HG02840 (cell line): ENCODE measurements around the gene BEST2.

Experiments used
- ATAC-seq: cut with Tn5 transposase; IDR thresholded peaks from one replicate; pipeline ENCODE4 v1.9.1; 2021; ENCODE audit warnings: mild to moderate bottlenecking, moderate library complexity, moderate number of reproducible peaks; ENCODE audit not compliant: unreplicated experiment, low FRiP score

BEST2 gene

DNA sequence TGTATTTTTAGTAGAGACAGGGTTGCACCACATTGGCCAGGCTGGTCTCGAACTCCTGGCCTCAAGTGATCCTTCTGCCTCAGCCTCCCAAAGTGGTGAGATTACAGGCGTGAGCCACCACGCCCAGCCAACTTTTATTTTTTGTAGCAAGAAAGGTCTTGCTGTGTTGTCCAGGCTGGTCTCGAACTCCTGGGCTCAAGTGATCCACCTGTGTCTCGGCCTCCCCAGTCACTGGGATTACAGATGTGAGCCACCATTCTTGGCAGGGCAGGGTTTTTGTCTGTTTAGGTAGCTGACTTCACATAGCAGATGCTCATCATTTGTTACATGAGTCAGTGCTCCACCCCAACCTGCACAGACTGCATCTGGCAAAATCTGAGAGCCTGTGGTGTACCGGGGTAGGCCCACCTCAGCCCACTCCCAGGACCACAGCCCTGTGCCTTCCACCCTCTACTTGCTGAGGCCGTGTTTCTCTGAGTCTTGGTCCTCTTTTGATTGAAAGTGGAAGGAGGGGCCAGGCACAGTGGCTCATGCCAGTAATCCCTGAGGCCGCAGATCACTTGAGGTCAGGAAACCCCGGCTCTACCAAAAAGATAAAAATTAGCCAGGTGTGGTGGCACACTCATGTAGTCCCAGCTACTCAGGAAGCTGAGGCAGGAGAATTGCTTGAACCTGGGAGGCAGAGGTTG, 23.7 kb upstream of the BEST2 start:
- no peak for ATAC-seq

DNA sequence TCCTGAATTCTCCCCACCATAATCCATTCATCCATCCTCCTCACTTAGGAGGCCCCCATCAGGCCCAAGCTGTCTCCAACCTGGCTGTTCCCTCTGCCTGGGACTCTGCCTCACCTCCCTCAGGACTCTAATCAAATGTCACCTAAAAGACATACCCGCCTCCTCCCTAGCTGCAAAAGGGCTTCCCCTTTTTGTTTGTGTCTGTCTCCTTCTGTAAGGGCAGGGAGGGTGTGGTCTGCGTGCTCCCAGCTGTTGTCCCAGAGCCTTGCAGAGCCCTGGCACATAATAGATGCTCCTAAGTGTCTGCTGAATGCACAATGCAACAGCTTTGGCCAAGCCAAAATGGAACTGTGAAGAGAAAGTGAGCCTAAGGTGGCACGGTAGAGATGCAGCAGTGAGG, 21.5 kb upstream of the BEST2 start:
- ATAC-seq: no peak

DNA sequence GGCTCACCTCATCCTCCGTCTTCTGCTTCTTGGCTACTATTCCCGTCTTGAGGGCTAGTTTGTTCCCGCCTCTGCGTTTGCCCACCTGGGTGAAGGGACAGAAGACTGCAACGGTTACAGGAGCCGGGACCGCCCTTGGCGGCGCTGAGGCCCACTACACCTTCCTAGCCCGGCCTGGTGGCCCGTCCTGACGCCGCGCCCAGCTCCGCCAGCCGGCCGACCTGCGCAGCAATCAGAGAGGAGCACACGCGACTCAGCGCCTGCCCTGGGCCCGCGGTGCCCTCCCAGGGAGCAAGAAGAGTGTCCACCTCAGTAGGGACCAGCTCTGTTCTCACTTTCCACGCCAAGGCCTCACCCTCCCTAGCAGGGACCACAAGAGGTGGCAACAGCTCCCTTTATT, 20.3 kb upstream of the BEST2 start:
- no peak for ATAC-seq

DNA sequence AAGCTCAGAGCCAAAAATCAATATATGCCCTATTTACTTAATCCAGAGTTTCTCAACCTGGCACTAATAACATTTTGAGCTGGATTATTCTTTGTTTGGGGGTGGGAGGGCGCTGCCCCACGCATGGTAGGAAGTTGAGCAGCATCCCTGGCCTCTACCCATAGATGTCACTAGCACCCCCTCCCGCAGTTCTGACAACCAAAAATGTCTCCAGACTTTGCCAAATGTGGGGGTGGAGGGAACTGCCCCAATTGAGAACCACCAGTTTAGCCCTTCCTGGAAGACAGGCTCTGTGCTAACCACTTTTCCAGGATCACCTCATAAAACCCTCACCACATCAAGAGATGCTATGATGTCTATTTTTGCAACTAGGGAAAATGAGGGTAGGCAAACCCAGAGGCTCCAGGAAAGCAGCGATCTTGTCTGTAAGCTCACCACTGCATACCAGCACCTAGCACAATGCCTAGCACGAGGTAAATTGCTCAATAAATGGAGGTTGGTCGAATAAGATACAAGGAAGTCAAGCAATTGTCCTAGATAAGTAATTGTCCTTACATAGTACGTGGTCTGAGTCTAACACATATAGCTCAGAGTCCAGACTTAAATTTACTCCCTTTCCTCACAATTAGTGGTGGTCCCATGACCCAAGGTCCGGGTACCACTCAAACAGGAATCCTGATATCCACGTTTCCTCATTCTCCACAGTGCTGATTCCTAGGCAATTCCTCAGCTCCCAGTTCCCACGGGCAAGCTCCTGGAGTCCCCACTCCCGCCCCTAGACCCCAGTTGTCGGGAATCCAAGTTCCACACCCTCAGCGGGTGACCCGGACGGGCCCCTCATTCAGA, 18.0 kb upstream of the BEST2 start:
- no peak for ATAC-seq

- ATAC-seq: peak; percentile 68
Measured at GRCh38 chr19:12736995-12737834, 14.4 kb upstream of the BEST2 start, which contains the start of gene GET3. GET3 (plus strand) TSS chr19:12737497; CDS start chr19:12737506, 9 bp downstream.

- ATAC-seq: no peak
Measured at GRCh38 chr19:12737835-12738351, 13.7 kb upstream of the BEST2 start.

- ATAC-seq: no peak
Measured at GRCh38 chr19:12745166-12745897, 6.3 kb upstream of the BEST2 start.

DNA sequence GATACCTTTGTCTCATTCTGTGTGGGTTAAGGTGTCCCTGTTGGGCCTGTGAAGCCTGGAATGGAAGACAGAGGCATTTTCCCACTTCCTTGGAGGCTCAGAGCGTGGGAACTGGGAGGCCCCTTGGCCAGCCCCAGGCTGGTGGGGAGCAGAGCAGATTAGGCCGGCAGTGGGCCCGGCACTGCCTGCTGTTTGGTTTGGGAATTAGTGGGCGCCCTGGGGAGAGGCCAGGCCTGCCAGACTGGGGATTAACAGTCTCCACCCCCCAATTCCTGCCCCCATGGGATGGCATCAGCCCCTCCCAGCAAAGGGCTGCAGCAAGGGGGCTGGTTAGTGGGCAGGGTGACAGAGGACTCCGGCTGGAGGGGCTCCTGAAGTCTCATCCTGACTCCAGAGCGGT, 3.1 kb upstream of the BEST2 start:
- no peak for ATAC-seq

- ATAC-seq: no peak
Measured at GRCh38 chr19:12749938-12750521, 1.6 kb upstream of the BEST2 start.

DNA sequence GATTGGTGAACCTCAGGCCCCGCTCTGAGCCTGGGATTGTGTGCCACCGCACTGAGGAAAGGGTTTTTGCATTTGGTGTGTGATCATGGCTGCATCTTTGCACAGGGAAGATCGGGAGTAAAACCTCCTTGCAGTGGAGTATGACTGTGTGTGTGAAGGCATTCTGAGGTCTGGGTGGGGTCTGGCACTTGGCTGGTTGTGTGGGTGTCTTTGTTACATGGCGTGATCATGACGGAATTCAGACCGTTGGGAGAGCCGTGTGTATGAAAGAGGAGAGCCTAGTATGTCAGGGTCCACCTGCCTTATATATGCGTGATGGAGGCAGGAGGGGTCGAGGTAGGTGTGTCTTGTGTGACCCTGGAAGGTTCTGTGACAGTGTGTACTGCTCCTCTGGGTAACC, 740 bp upstream of the BEST2 start:
- ATAC-seq: no peak

- ATAC-seq: no peak
Measured at GRCh38 chr19:12752056-12752781, 628 bp downstream of the BEST2 start.

DNA sequence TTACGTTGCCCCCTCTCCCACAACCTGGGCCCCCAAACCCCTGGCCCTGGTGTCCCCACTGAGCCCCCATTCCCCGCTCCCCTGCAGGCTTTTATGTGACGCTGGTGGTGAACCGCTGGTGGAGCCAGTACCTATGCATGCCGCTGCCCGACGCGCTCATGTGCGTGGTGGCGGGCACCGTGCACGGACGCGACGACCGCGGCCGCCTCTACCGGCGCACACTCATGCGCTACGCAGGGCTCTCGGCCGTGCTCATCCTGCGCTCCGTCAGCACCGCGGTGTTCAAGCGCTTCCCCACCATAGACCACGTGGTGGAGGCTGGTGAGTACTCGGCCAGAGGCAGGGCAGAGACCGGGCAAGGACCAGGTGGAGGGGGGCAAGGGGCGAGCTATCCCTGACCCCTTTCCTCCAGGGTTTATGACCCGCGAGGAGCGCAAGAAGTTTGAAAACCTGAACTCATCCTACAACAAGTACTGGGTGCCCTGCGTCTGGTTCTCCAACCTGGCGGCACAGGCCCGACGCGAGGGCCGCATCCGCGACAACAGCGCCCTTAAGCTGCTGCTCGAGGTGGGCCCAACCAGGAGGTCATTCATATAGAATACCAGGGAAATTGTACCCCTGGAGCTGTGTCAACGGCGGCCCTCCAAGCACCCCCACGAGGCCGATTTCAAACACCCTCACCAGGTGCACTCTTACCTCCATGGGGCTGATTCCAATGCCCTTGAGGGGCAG, 3.0 kb downstream of the BEST2 start:
- ATAC-seq: no peak

DNA sequence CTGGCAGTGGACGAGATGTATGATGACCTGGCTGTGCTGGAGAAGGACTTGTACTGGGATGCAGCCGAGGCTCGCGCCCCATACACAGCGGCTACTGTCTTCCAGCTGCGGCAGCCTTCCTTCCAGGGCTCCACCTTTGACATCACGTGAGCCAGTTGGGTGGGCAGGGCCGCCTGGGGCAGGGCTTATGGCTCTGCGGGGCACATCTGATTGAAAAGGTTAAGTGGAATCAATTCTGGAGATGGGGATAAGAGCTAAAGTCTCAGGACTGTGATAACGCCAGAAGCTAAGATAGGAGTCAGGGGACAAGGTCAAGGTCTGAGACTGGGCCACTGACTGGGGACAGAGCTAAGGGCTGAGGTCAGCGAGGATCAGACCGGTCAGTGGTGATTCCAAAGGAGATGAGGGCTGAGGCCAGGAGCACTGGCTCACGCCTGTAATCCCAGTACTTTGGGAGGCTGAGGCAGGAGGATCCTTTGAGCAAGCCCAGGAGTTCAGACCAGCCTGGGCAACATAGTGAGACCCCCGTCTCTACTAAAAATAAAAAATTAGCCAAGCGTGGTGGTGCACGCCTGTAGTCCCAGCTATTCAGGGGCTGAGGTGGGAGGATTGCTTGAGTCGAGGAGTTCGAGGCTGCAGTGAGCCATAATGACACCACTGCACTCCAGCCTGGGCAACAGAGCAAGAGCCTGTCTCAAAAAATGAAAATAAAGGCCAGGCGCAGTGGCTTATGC, 4.7 kb downstream of the BEST2 start:
- no peak for ATAC-seq

GRCh38 chr19:12757544-12758274, 6.1 kb downstream of the BEST2 start:
- no peak for ATAC-seq

DNA sequence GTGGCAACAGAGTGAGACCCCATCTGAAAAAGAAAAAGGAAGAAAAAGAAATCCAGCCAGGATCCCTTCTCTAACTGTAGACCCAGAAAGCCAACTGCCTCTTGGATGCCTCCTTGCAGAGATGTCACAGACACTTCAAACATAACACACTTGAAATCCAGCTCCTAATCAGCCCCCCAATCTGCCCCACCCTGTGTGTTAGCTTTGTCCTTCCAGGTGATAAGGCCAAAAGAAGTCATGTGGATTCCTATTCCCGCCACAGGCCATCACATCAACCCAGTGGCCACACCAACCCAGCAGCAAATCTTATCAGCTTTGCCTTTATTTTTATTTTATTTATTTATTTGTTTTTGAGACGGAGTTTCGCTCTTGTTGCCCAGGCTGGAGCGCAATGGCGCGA, 8.1 kb downstream of the BEST2 start:
- no peak for ATAC-seq

DNA sequence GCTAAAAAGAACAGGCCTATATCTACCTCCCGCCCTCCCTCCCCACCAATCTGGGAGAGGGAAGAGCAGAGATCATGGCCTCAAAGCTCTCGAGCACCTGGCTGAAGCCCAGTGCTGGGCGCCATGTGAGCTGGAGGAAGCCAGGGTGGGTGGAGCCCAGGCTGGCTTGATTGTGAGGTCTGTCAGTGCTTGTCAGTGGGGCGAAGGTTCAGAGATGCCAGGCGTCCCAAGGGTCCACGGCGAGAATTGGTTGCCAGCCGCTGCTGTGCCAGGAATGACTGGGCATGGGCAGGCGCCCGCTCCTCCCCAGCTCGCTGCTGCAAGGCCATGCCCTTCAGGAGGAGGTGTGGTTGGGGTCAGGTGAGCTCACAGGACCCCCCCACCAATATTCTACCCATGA, 11.5 kb downstream of the BEST2 start:
- ATAC-seq: no peak

DNA sequence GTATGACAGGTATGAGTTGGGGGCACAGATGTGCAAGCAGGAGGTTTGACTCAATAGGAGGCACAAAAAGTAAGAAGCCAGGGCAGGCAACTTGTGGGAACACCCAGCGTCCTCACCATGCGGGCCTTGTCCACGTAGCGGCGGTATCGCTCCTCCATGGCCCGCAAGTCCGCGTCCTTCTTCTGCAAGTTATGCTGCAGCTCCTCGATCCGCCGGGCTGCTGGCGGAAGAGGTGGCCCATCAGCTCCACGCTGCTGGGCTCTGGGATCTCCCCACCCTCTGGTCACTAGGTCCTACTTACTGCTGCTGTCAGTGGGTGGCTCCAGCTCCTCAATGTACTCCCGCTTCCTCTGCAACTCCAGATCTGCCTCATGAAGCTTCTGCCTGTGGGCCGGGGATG, 13.1 kb downstream of the BEST2 start:
- ATAC-seq: no peak
